PC-9 (cell line): ENCODE measurements around the gene DUOXA2. TPM values are rescaled to one million over a fixed set of nuclear protein-coding genes. Genes with fewer than 3 reads are reported as not detected.
A peak's percentile ranks its signal among the peaks of the same experiment; 100 is the strongest.

Experiments
- BruUV-seq: library from RNA; stranded (reverse); fragments of 400-500 nt; replicated peaks from 2 replicates; lab custom pipeline; 2021; lab: Mats Ljungman, UMichigan
- CTCF ChIA-PET: fragments of 300-600 bp; sonication (Branson Sonifier 250); formaldehyde crosslinking; loops from one replicate; lab custom pipeline; 2022; ENCODE audit warnings: antibody characterized with exemption; lab: Charles Lee
- POLR2A ChIA-PET: fragments of 300-600 bp; sonication (Branson Sonifier 250); formaldehyde crosslinking; loops from one replicate; lab custom pipeline; 2022; ENCODE audit warnings: antibody characterized with exemption; ENCODE audit not compliant: unreplicated experiment; lab: Charles Lee
- DNase-seq, 2 experiments: peaks; one replicate each; pipeline versions ENCODE4 v3.0.0 to v3.0.0-alpha.2; 2015 to 2022; ENCODE audit warnings: mixed read lengths in 1 of 2
- H2AFZ ChIP-seq: fragments of 200-600 bp; sonication (generic); 2 replicates; pipeline ENCODE4 v1.8.1; 2017; ENCODE audit warnings: antibody characterized with exemption
- H3F3A ChIP-seq: fragments of 200-600 bp; sonication (generic); 2 replicates; pipeline ENCODE4 v1.8.1; 2017; ENCODE audit warnings: antibody characterized with exemption, mild to moderate bottlenecking, low read depth; ENCODE audit not compliant: insufficient read depth
- H3K27ac ChIP-seq: fragments of 200-600 bp; sonication (generic); 2 replicates; pipeline ENCODE4 v1.6.1; 2016; ENCODE audit warnings: mixed run types
- H3K27me3 ChIP-seq: fragments of 200-600 bp; sonication (generic); 2 replicates; pipeline ENCODE4 v1.6.1; 2016; ENCODE audit warnings: low read depth, mixed run types; ENCODE audit not compliant: insufficient read depth
- H3K36me3 ChIP-seq: fragments of 200-600 bp; sonication (generic); 2 replicates; pipeline ENCODE4 v1.6.1; 2016; ENCODE audit warnings: low read depth, mixed run types
- H3K4me1 ChIP-seq: fragments of 200-600 bp; sonication (generic); replicated peaks from 2 replicates; pipeline ENCODE4 v1.6.1; 2016; ENCODE audit warnings: mixed run types; ENCODE audit not compliant: insufficient read depth
- H3K4me2 ChIP-seq: fragments of 200-600 bp; sonication (generic); 2 replicates; pipeline ENCODE4 v1.6.1; 2017; ENCODE audit warnings: mixed run types
- H3K4me3 ChIP-seq: fragments of 200-600 bp; sonication (generic); 2 replicates; pipeline ENCODE4 v1.6.1; 2016; ENCODE audit warnings: mixed run types
- H3K79me2 ChIP-seq: fragments of 200-600 bp; sonication (generic); 2 replicates; pipeline ENCODE4 v1.6.1; 2017; ENCODE audit warnings: low read depth, mixed run types
- H3K9me2 ChIP-seq: fragments of 200-600 bp; sonication (generic); 2 replicates; pipeline ENCODE4 v1.8.1; 2017; ENCODE audit warnings: mild to moderate bottlenecking; ENCODE audit not compliant: insufficient read depth
- H3K9me3 ChIP-seq: fragments of 200-600 bp; sonication (generic); 2 replicates; pipeline ENCODE4 v1.8.1; 2016; ENCODE audit warnings: low read depth; ENCODE audit not compliant: insufficient read depth
- H4K20me1 ChIP-seq: fragments of 200-600 bp; sonication (generic); 2 replicates; pipeline ENCODE4 v1.8.1; 2017; ENCODE audit not compliant: insufficient read depth
- CTCF ChIP-seq: fragments of 200-600 bp; sonication (generic); conservative IDR thresholded peaks from 2 replicates; pipeline ENCODE4 v1.6.1; 2017; ENCODE audit warnings: mixed run types, antibody characterized with exemption, mild to moderate bottlenecking, moderate library complexity
- EZH2 ChIP-seq: fragments of 200-600 bp; sonication (generic); IDR thresholded peaks from 2 replicates; pipeline ENCODE4 v1.8.0; 2017; ENCODE audit warnings: antibody characterized with exemption, low read depth
- intact Hi-C: fragments of 100-400 bp; cut with micrococcal nuclease; formaldehyde crosslinking; loops from one replicate; pipeline ENCODE4 v1.10.0; 2022; ENCODE audit not compliant: unreplicated experiment
- total RNA-seq: library from RNA; stranded (reverse); gene quantifications from 2 replicates; pipeline ENCODE4 v1.2.3, GENCODE V29; 2021

Gene DUOXA2
- total RNA-seq, 1 experiment from 2014 or later, result not detected

DNA sequence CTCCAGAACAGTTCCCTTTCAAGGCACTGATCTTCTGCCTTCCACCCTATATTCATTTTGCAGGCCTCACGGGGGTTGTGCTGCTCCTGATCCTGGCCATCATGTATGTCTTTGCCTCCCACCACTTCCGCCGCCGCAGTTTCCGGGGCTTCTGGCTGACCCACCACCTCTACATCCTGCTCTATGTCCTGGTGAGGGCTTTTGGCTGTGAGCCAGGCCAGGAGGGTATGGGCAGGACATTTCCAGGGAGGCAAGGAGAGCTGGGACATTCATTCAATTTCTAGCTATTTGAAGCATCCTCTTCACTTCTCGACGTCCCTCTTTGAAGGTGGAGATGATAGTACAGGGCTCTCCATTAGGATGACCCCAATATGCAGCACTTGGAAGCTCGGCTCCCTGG lies 41.6 kb downstream of the DUOXA2 start:
- no peaks in the 10 kb centered on the region for H3F3A ChIP-seq
- H3K27ac ChIP-seq, result no peak overlapping the region
- no peak overlapping the region for H2AFZ ChIP-seq
- H3K4me2 ChIP-seq, result no peak overlapping the region
- no TSS peak for BruUV-seq
- H3K79me2 ChIP-seq, result no peaks in the 10 kb centered on the region
- no peaks in the 10 kb centered on the region for H3K36me3 ChIP-seq
- H3K4me3 ChIP-seq, result no peak overlapping the region
- no peaks in the 10 kb centered on the region for H3K9me2 ChIP-seq
- TF ChIP-seq EZH2 (no peak), CTCF (no peak)
- DNase-seq, result no peak
- intact Hi-C loops, result no loop called here
- no peaks in the 10 kb centered on the region for H4K20me1 ChIP-seq
- H3K27me3 ChIP-seq, result no peaks in the 10 kb centered on the region
- CTCF ChIA-PET, result no interaction called here
- H3K4me1 ChIP-seq, result peaks cover 7% of the 10 kb centered on the region; the same call in 1 of the 2 replicates
- POLR2A ChIA-PET, result no interaction called here
- H3K9me3 ChIP-seq, result no peaks in the 10 kb centered on the region

- POLR2A ChIA-PET, result interaction anchor here (0.7 kb wide), 1 partner anchor 19 kb away, joined by 4 read pairs; no protein-coding TSS in a partner anchor
- no peaks in the 10 kb centered on the region for H3K79me2 ChIP-seq
- no peaks in the 10 kb centered on the region for H4K20me1 ChIP-seq
- no peaks in the 10 kb centered on the region for H3K27me3 ChIP-seq
- no peaks in the 10 kb centered on the region for H3F3A ChIP-seq
- TF ChIP-seq EZH2, result no peak
- no peaks in the 10 kb centered on the region for H3K9me3 ChIP-seq
- H2AFZ ChIP-seq, result no peak overlapping the region
- H3K4me2 ChIP-seq, result no peak overlapping the region
- no peak for DNase-seq
- intact Hi-C loops, result no loop called here
- no peak overlapping the region for H3K27ac ChIP-seq
- BruUV-seq, result no TSS peak
- no peaks in the 10 kb centered on the region for H3K9me2 ChIP-seq
- no peak overlapping the region for H3K4me3 ChIP-seq
- CTCF ChIA-PET, result no interaction called here
- peaks cover 7% of the 10 kb centered on the region; the same call in 1 of the 2 replicates for H3K4me1 ChIP-seq
- no peaks in the 10 kb centered on the region for H3K36me3 ChIP-seq
Observed at GRCh38 chr15:45156744-45157455, 42.8 kb downstream of the DUOXA2 start.

- Histone ChIP-seq H3F3A (no peaks in the 10 kb centered on the region; the same call in 1 of the 2 replicates), H3K27ac (no peak overlapping the region), H3K4me2 (no peak overlapping the region), H3K4me1 (peaks cover 15% of the 10 kb centered on the region), H3K4me3 (no peak overlapping the region), H3K36me3 (no peaks in the 10 kb centered on the region), H3K27me3 (no peaks in the 10 kb centered on the region), H3K9me3 (no peaks in the 10 kb centered on the region), H3K79me2 (no peaks in the 10 kb centered on the region), H2AFZ (no peak overlapping the region), H3K9me2 (no peaks in the 10 kb centered on the region), H4K20me1 (no peaks in the 10 kb centered on the region)
- TF ChIP-seq EZH2, result no peak
- TF ChIP-seq CTCF, result no peak
- intact Hi-C loops, result no loop called here
- no TSS peak for BruUV-seq
- POLR2A ChIA-PET, result no interaction called here
- CTCF ChIA-PET, result interaction anchor here (1.9 kb wide), 1 partner anchor 31 kb away, joined by 6 read pairs; no protein-coding TSS in a partner anchor
- peak in 1 of 2 experiments; percentile 67 for DNase-seq
Observed at GRCh38 chr15:45157974-45158373, 43.8 kb downstream of the DUOXA2 start.
